H9 (cell line): ENCODE measurements around the gene AURKB. TPM values are rescaled to one million over a fixed set of nuclear protein-coding genes. Genes with fewer than 3 reads are reported as not detected.

ENCODE experiments used
- DNase-seq: peaks from one replicate; pipeline ENCODE4 v3.0.0-alpha.2; 2017
- H2AFZ ChIP-seq: one replicate; pipeline ENCODE4 v1.6.1; 2013; ENCODE audit warnings: mild to moderate bottlenecking, low read length, control low read depth, moderate library complexity
- H2AK5ac ChIP-seq: 2 replicates; pipeline ENCODE4 v1.6.1; 2013; ENCODE audit warnings: low read length, control low read depth, mixed read lengths; ENCODE audit not compliant: insufficient read length
- H2BK120ac ChIP-seq: one replicate; pipeline ENCODE4 v1.6.1; 2013; ENCODE audit warnings: low read depth, mild to moderate bottlenecking, low read length, control low read depth, inconsistent platforms; ENCODE audit not compliant: poor library complexity, severe bottlenecking
- H2BK12ac ChIP-seq: 2 replicates; pipeline ENCODE4 v1.6.1; 2013; ENCODE audit warnings: low read length, control low read depth, mixed read lengths, low read depth; ENCODE audit not compliant: insufficient read length
- H2BK15ac ChIP-seq: 2 replicates; pipeline ENCODE4 v1.6.1; 2013; ENCODE audit warnings: low read depth, low read length, control low read depth
- H2BK20ac ChIP-seq: one replicate; pipeline ENCODE4 v1.6.1; 2013; ENCODE audit warnings: low read depth, mild to moderate bottlenecking, low read length, control low read depth, inconsistent platforms; ENCODE audit not compliant: poor library complexity, severe bottlenecking
- H2BK5ac ChIP-seq: 2 replicates; pipeline ENCODE4 v1.6.1; 2013; ENCODE audit warnings: low read length, control low read depth, mixed read lengths; ENCODE audit not compliant: insufficient read length
- H3K14ac ChIP-seq: 2 replicates; pipeline ENCODE4 v1.6.1; 2013; ENCODE audit warnings: low read length, control low read depth; ENCODE audit not compliant: insufficient read depth
- H3K18ac ChIP-seq: 2 replicates; pipeline ENCODE4 v1.6.1; 2013; ENCODE audit warnings: low read depth, mild to moderate bottlenecking, mixed read lengths, low read length, control low read depth; ENCODE audit not compliant: insufficient read length
- H3K23ac ChIP-seq: 2 replicates; pipeline ENCODE4 v1.6.1; 2013; ENCODE audit warnings: low read length, control low read depth, mixed read lengths, low read depth; ENCODE audit not compliant: insufficient read length
- H3K23me2 ChIP-seq: 2 replicates; pipeline ENCODE4 v1.6.1; 2013; ENCODE audit warnings: low read depth, mild to moderate bottlenecking, mixed read lengths, low read length, control low read depth; ENCODE audit not compliant: insufficient read length, poor library complexity, severe bottlenecking
- H3K27ac ChIP-seq: 2 replicates; pipeline ENCODE4 v1.5.1; 2013; ENCODE audit warnings: low read length, control low read depth, mixed read lengths, low read depth; ENCODE audit not compliant: insufficient read length
- H3K27me3 ChIP-seq: 2 replicates; pipeline ENCODE4 v1.6.1; 2013; ENCODE audit warnings: low read length, control low read depth, inconsistent platforms; ENCODE audit not compliant: insufficient read depth
- H3K4ac ChIP-seq: 2 replicates; pipeline ENCODE4 v1.6.1; 2013; ENCODE audit warnings: low read depth, mild to moderate bottlenecking, control low read depth, inconsistent platforms, low read length, moderate library complexity
- H3K4me1 ChIP-seq: 2 replicates; pipeline ENCODE4 v1.6.1; 2013; ENCODE audit warnings: low read length, control low read depth, inconsistent platforms; ENCODE audit not compliant: insufficient read depth
- H3K4me2 ChIP-seq: 2 replicates; pipeline ENCODE4 v1.6.1; 2013; ENCODE audit warnings: low read length, control low read depth, mixed read lengths; ENCODE audit not compliant: insufficient read length, insufficient read depth
- H3K56ac ChIP-seq: 2 replicates; pipeline ENCODE4 v1.6.1; 2013; ENCODE audit warnings: low read depth, mild to moderate bottlenecking, mixed read lengths, low read length, control low read depth; ENCODE audit not compliant: insufficient read length
- H3K79me1 ChIP-seq: 2 replicates; pipeline ENCODE4 v1.6.1; 2013; ENCODE audit warnings: low read depth, mild to moderate bottlenecking, moderate library complexity, low read length, control low read depth, inconsistent platforms; ENCODE audit not compliant: insufficient read depth, poor library complexity, severe bottlenecking
- H3K79me2 ChIP-seq: 2 replicates; pipeline ENCODE4 v1.6.1; 2013; ENCODE audit warnings: low read length, control low read depth, inconsistent platforms; ENCODE audit not compliant: insufficient read depth
- H3K9ac ChIP-seq: 2 replicates; pipeline ENCODE4 v1.6.1; 2013; ENCODE audit warnings: low read length, control low read depth, mixed read lengths; ENCODE audit not compliant: insufficient read length; ENCODE audit errors: extremely low read depth
- H3K9me3 ChIP-seq: one replicate; pipeline ENCODE4 v1.6.1; 2013; ENCODE audit warnings: low read depth, low read length, inconsistent platforms; ENCODE audit not compliant: control insufficient read depth
- H3T11ph ChIP-seq: one replicate; pipeline ENCODE4 v1.6.1; 2013; ENCODE audit warnings: mild to moderate bottlenecking, low read length, control low read depth, inconsistent platforms
- H4K20me1 ChIP-seq: one replicate; pipeline ENCODE4 v1.6.1; 2013; ENCODE audit not compliant: control insufficient read depth, insufficient read length, insufficient read depth
- H4K5ac ChIP-seq: 2 replicates; pipeline ENCODE4 v1.6.1; 2013; ENCODE audit warnings: low read depth, mild to moderate bottlenecking, mixed read lengths, low read length, control low read depth; ENCODE audit not compliant: insufficient read length
- H4K8ac ChIP-seq: replicated peaks from 2 replicates; pipeline ENCODE4 v1.6.1; 2013; ENCODE audit warnings: low read length, control low read depth, mixed read lengths, low read depth; ENCODE audit not compliant: insufficient read length
- H4K91ac ChIP-seq: 2 replicates; pipeline ENCODE4 v1.6.1; 2013; ENCODE audit warnings: low read depth, mild to moderate bottlenecking, moderate library complexity, mixed read lengths, low read length, control low read depth; ENCODE audit not compliant: insufficient read length
- H3K27ac Mint-ChIP-seq, 3 experiments: 2 replicates in 2 of 3; 3 replicates in 1 of 3; pipeline ENCODE4 v1.8.0; 2020 to 2021; ENCODE audit warnings: mixed read lengths in 3 of 3, mild to moderate bottlenecking in 1 of 3, moderate library complexity in 1 of 3
- H3K27me3 Mint-ChIP-seq: 2 replicates; pipeline ENCODE4 v1.8.0; 2021; ENCODE audit warnings: low read depth, mild to moderate bottlenecking, moderate library complexity, mixed read lengths
- H3K36me3 Mint-ChIP-seq, 3 experiments: 2 replicates in 2 of 3; 3 replicates in 1 of 3; pipeline ENCODE4 v1.8.0; 2020 to 2021; ENCODE audit warnings: low read depth in 3 of 3, mixed read lengths in 3 of 3; ENCODE audit not compliant: insufficient read depth in 1 of 3
- H3K4me1 Mint-ChIP-seq, 2 experiments: 2 replicates each; pipeline ENCODE4 v1.8.0; 2020; ENCODE audit warnings: mixed read lengths in 2 of 2
- H3K4me3 Mint-ChIP-seq, 2 experiments: 2 replicates in 1 of 2; 3 replicates in 1 of 2; pipeline ENCODE4 v1.8.0; 2020 to 2021; ENCODE audit warnings: mild to moderate bottlenecking in 2 of 2, mixed read lengths in 2 of 2, moderate library complexity in 1 of 2
- H3K9me3 Mint-ChIP-seq, 2 experiments: 2 replicates in 1 of 2; 3 replicates in 1 of 2; pipeline ENCODE4 v1.8.0; 2020; ENCODE audit warnings: mild to moderate bottlenecking in 2 of 2, mixed read lengths in 2 of 2, moderate library complexity in 1 of 2
- CTCF ChIP-seq: fragments of 200-600 bp; sonication (generic); conservative IDR thresholded peaks from 3 replicates; pipeline ENCODE4 v1.8.0; 2021; ENCODE audit warnings: antibody characterized with exemption, mild to moderate bottlenecking
- WGBS: extraction: QIAGEN DNeasy Blood & Tissue Kit; methylation state at CpG from one replicate; pipeline ENCODE4 v1.1.7; 2013; ENCODE audit warnings: missing lambda C conversion rate, low lambda C conversion rate, mixed read lengths; ENCODE audit not compliant: insufficient read length; ENCODE audit errors: extremely low coverage; 5-methylcytosine and 5-hydroxymethylcytosine counted together
- total RNA-seq: library from RNA; stranded (reverse); gene quantifications from 2 replicates; pipeline ENCODE4 v1.2.1, GENCODE V29; 2021

The AURKB gene
- total RNA-seq, 1 experiment from 2014 or later: 171 TPM

GRCh38 chr17:8231701-8232100, 21.3 kb upstream of the AURKB start:
- H3K18ac ChIP-seq: no peak overlapping the region
- H3K4ac ChIP-seq: no peak overlapping the region
- H3K9me3 Mint-ChIP-seq: peaks cover 0 to under 1% of the 10 kb centered on the region in 2 experiments; a peak in 2 of 5 replicates
- H3K4me1 Mint-ChIP-seq: peaks cover 10% of the 10 kb centered on the region in 2 experiments
- H3K27ac Mint-ChIP-seq: no peak overlapping the region
- H2BK5ac ChIP-seq: no peak overlapping the region
- no peak overlapping the region for H4K91ac ChIP-seq
- peaks cover 48 to 89% (median 82%) of the 10 kb centered on the region in 3 experiments for H3K36me3 Mint-ChIP-seq
- no peak overlapping the region for H2BK20ac ChIP-seq
- H3K23ac ChIP-seq: no peak overlapping the region
- H3K4me3 Mint-ChIP-seq: no peak overlapping the region
- H2BK15ac ChIP-seq: no peak overlapping the region
- no peak overlapping the region for H3K14ac ChIP-seq
- H3K79me1 ChIP-seq: no peaks in the 10 kb centered on the region
- H2AFZ ChIP-seq: no peak overlapping the region
- peaks cover 3% of the 10 kb centered on the region for H3K23me2 ChIP-seq
- no peak overlapping the region for H2AK5ac ChIP-seq
- WGBS: no CpG with 5 or more reads among the region's 10 CpGs
- H3K27me3 Mint-ChIP-seq: peaks cover 5% of the 10 kb centered on the region
- H2BK12ac ChIP-seq: no peak overlapping the region
- no peak overlapping the region for H3K9ac ChIP-seq
- no peak overlapping the region for H2BK120ac ChIP-seq
- no peak overlapping the region for H3K4me2 ChIP-seq
- H3K27ac ChIP-seq: no peak overlapping the region
- no peak for TF ChIP-seq CTCF
- no peaks in the 10 kb centered on the region for H3K9me3 ChIP-seq
- no peak overlapping the region for H4K8ac ChIP-seq
- no peaks in the 10 kb centered on the region for H3K27me3 ChIP-seq
- DNase-seq: no peak
- no peak overlapping the region for H3T11ph ChIP-seq
- no peaks in the 10 kb centered on the region for H3K4me1 ChIP-seq
- H4K20me1 ChIP-seq: no peaks in the 10 kb centered on the region
- no peak overlapping the region for H4K5ac ChIP-seq
- no peak overlapping the region for H3K56ac ChIP-seq
- no peaks in the 10 kb centered on the region for H3K79me2 ChIP-seq
